CD4-positive, alpha-beta T cell treated with Interleukin-10 for 1 hour (primary cell): ENCODE results near the gene TMEM131L.
"Not testable (repeated sequence)": the region's sequence is repeated elsewhere in the genome, so short reads cannot be mapped to it uniquely, and the experiment has no call there.

ENCODE experiments used
- DNase-seq: peaks from one replicate; pipeline ENCODE4 v3.0.0-alpha.2; 2020

Gene TMEM131L

DNA sequence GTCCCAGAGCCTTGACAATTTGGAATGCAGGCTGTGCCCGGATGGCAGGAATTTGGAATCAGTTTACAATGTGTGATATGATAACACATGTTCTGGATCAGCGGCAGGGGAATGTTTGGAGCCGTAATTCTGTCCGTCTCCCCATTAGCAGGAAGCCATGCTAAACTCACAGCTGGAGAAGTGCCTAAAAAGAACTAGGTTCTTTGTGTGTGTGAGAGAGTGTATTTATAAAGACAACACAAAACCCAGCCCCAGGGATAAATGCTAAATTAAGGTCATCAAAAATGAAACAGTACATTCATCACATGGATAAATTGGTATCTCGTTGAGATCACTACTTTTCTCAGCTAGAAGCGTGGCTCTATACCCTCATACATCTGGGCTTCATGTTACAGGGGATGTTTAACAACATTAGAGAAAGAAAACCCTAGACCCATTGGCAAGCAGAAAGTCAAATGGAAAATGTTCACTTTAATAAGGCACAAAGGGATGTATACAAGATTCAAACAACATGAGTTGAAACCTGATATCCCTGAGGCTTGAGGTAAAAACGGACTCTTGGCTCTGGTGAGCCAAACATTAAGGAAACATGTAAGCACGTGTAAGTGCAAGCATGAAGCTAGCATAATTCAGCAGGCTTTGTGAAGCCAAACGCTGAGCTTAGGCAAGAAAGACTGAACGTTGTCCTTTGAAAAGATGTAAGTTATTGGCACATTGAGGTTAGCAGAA lies 18.0 kb upstream of the TMEM131L start:
- DNase-seq = no peak

DNA sequence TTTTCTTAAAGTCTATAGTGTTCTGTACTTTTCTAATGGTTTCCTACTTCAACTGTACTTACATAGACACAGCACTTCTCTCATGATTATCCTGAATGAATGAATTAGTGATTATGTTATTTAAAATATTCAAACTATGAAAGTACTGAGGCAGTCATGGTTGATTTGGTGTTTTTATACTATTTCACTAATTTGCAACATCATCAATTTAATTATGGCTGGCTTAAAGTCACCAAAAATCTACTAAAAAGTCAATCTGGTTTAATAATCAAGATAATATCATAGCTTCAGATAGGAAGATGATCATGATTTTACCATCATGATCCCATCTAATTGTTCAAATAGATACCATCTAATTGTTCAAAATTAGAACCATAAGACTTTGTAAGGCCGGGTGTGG lies 16.8 kb upstream of the TMEM131L start:
- no peak for DNase-seq

DNA sequence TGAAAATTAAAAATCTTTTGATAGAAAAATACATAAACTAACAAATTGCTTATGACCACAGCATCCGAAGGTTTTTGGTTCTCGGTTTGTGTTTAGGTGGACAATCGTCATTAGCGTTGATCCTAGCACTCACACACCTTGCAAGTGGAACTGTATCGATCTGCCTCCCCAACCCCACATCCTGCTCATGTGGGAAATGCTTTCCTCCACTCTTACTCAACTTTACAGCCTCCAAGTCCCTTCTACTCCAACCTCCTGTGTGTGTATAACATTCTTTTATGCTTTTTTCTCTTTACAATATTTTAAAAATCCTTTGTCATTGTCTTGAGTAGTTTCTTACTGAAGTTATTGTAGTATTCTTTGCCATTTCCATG lies 15.6 kb upstream of the TMEM131L start:
- no peak for DNase-seq

DNA sequence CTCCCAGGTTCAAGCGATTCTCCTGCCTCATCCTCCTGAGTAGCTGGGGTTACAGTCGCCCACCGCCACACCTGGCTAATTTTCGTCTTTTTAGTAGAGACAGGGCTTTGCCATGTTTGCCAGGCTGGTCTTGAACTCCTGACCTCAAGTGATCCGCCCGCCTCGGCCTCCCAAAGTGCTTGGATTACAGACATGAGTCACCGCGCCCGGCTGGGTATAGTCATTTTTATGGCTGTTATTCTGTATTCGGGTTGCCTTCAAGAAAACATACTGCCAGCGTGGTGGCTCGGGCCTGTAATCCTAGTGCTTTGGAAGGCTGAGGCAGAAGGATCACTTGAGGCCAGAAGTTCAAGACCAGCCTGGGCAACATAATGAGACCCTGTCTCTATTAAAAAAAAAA lies 15.0 kb upstream of the TMEM131L start:
- not testable (repeated sequence) for DNase-seq

DNA sequence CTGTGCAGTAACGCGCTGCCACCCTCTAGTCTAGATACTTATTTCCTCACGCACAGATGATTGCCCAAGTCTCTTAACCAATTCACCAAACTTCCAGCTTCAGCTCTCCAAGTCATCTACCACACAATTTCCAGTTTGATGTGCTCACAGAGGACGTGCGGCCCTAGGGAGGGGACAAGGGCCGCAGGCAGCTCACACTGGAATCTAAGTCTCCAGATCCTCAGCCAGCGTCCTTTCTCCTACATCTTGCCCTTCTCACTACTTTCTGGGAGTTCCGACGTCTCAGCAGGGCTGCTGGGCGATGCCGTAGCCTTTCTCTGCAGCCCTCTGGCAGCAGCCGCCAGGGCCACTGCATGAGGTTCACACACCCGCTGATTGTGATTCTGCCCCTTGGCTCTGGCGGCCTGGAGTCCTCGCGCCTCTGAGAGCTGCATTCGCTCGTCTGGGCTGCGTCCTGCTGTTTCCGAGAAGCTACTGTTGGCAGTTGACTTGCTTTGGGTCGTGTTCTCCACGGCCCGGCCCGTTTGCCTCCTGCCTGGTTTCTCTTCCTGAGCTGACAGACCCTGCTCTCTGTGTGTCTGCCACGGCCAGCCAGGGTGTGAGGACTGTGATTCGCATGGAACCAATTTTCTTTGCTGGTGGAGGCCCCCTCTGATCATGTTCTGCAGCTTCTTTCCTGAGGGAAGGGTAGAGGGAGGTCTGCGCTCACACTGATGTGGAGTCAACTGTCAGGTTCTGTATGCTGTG lies 14.1 kb upstream of the TMEM131L start:
- no peak for DNase-seq

DNA sequence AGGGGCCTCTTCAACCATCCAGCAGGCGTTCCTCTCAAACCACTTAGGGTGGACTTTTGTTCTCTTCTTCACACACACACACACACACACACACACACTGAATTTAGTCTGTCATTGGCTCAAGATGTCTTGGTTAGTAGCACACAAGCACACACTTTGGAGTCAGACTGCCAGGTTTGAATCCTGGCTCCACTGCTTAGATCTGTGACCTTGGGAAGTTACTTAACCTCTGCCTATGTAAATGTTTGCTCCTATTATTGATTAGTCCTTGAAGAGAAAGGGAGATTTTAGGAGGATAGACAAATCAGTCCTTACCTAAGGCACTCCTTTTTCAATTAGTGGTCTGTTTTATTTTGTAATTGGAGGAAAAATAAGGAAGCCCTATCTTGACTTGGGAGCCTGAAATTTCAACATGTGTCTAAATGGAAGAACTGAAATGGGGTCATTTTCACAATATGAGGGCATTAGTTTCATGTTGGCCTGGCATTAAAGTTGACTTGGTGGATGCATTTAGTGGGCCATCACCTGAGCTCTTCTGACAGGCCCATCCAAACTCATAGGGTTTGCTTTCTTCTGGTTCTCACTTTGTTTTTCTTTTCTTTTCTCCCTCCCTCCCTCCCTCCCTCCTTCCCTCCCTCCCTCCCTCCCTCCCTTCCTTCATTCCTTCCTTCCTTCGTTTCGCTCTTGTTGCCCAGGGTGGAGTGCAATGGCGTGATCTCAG lies 13.3 kb upstream of the TMEM131L start:
- DNase-seq = no peak

DNA sequence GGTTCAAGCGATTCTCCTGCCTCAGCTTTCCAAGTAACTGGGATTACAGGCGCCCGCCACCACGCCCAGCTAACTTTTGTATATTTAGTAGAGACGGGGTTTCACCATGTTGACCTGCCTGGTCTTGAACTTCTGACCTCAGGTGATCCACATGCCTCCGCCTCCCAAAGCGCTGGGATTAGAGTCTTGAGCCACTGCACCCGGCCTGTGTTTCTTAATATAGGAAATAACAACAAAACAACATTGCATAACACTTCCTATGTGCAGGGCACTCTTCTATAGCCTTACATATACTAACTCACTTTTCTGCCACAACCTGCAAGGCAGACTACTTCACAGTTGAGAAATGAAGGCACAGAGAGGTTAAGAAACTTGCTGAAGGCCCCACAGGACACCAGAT lies 12.8 kb upstream of the TMEM131L start:
- no peak for DNase-seq

DNA sequence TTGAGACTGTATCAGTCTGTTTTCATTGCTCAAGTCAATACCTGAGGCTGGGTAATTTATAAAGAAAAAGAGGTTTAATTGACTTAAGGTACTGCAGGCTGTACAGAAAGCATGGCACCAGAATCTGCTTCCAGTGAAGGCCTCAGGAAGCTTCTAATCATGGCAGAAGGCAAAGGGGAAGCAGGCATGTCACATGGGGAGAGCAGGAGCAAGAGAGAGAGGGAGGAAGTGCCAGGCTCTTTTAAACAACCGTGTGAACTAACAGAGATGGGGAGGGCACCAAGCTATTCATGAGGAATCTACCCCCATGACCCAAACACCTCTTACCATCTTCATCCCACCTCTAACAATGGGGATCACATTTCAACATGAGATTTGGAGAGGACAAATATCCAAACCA lies 7.2 kb upstream of the TMEM131L start:
- no peak for DNase-seq

DNA sequence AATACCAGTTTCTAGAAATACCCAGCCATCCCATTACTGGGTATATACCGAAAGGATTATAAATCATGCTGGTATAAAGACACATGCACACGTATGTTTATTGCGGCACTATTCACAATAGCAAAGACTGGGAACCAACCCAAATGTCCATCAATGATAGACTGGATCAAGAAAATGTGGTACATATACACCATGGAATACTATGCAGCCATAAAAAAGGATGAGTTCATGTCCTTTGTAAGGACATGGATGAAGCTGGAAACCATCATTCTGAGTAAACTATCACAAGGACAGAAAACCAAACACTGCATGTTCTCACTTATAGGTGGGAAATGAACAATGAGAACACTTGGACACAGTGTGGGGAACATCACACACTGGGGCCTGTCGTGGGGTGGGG lies 4.6 kb upstream of the TMEM131L start:
- DNase-seq = not testable (repeated sequence)

DNA sequence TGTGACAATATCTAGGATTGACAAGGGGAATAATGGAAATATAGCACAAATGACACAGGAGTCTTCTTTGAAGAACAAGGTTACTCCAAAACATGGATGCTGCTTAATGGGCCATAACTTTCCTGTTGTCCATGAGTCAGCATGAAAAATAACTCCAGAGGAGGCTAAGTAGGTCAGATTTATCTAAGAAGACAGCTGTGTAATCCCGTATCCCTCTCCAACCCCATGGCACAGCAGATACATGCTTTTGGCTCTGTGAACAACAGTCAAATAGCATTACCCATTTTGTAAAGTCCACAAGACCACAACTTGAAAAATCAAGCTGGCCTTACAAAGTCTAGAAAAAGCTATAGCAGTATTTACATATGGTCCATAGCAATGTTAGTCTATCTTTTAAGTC lies 2.1 kb upstream of the TMEM131L start:
- no peak for DNase-seq

DNA sequence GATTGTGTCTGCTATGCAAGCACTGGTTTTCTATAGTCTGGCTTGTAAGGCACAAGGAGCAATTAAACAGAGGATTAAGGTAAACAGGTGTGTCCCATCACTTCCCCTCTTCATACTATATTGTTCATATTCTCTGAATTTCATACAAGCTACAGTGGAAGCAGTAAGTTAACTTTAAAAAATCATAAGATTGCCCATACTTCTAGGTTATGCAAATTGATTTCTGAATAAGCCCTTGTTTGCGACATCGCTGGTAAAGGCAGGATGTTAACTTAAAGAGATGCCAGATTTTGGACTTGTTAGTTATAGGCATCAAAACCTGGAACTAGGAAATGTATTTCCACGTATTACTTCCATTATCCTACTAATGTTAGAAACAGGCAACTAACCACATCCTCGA lies 1.0 kb upstream of the TMEM131L start:
- no peak for DNase-seq

DNA sequence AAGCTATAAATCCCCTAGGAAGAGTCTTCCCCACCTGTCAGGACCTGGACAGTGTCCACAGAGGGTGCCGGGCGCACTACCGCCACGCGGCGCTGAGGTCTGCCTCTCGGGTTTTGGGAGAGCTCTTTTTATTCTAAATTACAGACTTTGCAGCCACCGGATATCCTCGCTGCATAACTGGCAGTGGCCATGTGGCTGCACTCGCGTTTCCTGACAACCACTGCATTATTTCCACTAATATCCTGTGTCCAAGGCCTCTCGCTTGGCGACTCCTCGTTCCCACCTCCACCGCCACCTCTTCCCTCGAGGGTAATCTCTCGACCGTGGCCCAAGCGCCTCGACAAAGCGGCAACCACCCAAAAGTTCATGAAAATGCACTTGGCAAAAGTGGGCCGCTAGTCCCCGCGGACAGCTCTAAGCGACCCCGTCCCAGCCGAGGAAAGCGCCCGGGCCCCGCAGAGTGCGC lies 512 bp upstream of the TMEM131L start:
- peak; percentile 49 for DNase-seq

DNA sequence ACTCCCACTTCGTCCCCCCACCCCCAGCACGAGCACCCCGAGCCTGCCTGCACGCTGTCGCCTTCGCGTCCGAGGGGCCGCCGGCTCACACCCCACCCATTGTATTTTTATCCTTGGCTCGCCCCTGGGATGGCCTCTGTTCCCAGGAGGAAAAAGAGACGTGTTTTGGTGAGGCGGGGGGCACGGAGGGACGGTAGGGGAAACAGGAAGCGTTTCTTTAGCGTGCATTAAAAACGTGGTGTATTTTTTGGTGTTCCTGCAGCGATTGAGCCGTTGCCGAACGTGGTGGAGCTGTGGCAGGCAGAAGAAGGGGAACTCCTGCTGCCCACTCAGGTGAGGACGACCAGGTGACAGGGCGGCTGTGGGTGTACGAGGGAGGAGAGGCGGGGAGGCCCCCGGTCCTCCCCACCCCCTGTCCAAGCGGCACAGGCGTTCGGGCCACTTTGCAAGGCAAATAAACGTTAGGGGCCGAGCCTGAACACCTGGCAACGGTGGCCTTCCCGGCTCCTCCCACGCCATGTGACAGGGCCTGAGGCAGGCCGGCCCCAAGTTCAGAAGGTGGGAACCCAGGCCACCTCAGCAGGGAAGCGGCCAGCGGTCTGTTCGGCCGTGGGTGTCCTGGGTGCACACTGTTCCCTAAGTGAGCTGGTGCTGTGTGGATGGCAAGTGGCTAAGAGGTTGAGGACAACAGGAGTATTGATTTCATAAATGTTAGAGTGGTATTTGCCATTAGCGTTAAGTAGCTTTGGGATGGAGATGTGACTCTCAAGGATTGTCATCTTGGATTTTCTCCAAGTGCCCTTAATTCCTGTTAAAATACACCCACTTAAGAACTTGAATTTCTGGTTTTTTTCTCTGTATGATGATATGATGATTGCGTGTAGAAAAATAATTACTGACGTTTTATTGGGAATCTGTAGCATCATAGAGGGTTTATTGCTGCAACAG lies 1.1 kb downstream of the TMEM131L start:
- peak; percentile 59 for DNase-seq

DNA sequence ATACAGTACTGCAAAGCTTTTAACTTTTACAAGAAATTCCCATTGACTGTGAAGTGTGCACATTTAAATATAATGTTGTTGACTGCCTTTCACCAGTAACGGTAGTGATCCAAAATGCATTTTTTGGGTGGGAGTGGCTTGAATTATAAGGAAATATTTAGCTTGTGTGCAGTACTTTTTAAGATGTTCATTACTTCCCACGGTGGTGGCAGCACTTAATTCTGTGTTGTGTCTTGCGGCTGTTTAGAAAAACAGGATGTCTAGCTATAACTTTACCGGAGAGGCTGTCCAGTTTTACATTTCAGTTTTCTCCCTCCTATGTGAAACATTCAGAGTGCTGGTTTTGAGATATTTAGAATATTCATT lies 1.7 kb downstream of the TMEM131L start:
- peak; percentile 65 for DNase-seq

DNA sequence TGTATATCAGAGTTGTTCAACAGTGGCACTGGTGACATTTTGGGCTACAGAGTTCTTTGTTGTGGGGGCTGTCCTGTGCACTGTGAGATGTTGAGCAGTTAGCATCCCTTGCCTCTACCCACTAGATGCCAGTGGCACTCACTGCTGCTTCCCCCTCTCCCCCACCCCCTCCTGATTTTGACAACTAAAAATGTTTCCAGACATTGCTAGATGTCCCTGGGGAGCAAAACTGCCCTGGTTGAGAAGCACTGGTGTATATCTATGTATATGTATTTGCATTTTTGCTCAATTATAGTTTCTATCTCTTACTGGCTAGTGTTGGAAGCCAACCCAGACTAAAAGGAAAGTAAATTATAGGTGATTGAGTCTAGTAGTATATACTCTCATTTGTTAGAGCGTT lies 2.4 kb downstream of the TMEM131L start:
- peak; percentile 48 for DNase-seq

DNA sequence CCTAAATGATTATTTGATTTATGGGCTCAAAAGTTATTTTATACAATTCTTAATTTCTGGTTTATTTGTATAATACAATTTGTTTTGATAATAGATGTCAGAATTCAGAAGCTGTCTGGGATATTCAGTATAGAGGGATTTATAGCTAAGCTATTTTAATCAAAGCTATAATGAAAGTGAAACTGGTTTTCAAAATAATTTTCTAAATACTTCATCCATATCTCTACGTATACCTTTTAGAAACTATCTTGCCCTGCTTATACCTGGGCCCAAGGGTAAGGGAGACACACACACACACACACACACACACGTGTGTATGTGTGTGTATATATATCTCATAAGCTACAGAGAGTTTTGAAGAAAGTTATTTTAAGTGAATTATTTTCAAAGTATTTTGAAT lies 2.9 kb downstream of the TMEM131L start:
- DNase-seq = peak; percentile 28

DNA sequence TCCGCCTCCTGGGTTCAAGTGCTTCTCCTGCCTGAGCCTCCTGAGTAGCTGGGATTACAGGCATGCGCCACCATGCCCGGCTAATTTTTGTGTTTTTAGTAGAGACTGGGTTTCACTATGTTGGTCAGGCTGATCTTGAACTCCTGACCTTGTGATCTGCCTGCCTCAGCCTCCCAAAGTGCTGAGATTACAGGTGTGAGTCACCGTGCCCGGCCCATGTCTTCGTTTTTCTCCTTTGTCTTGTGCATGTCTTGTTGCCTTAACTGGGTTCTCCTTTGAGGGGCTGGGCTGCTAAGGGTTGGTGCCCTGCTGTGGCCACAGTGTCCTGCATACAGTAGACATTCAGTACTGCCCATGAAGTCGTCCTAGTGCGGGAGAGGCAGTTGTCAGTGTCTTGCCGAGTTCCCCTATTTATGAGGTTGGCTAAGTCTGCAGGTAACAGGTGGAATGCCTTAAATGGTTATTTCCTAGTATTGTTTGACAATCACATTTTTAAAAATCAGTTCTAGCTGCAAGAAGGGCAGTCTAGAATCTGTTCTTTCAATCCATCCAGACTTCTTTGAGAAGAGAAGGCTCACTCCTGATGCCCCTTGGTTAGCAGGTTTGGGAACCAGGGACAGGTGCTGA lies 5.0 kb downstream of the TMEM131L start:
- not testable (repeated sequence) for DNase-seq

DNA sequence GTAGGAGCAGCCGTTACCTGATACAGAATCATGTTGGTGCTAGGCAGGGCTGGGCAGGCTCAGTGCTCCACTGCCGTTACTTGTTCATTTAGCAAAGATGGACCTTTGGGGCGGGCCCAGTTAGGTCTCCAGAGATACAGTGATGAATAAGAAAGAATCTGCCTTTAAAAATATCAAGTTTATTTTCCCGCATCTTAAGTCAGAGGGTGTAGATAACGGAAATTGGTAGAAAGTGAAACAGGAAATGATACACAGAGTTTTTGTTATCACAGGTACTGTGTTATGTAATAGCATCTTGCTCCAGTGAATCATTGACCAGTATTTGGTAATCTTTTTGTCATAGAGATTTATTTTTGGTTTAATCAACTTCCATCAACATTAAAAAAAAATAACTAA lies 5.5 kb downstream of the TMEM131L start:
- DNase-seq = peak; percentile 71

DNA sequence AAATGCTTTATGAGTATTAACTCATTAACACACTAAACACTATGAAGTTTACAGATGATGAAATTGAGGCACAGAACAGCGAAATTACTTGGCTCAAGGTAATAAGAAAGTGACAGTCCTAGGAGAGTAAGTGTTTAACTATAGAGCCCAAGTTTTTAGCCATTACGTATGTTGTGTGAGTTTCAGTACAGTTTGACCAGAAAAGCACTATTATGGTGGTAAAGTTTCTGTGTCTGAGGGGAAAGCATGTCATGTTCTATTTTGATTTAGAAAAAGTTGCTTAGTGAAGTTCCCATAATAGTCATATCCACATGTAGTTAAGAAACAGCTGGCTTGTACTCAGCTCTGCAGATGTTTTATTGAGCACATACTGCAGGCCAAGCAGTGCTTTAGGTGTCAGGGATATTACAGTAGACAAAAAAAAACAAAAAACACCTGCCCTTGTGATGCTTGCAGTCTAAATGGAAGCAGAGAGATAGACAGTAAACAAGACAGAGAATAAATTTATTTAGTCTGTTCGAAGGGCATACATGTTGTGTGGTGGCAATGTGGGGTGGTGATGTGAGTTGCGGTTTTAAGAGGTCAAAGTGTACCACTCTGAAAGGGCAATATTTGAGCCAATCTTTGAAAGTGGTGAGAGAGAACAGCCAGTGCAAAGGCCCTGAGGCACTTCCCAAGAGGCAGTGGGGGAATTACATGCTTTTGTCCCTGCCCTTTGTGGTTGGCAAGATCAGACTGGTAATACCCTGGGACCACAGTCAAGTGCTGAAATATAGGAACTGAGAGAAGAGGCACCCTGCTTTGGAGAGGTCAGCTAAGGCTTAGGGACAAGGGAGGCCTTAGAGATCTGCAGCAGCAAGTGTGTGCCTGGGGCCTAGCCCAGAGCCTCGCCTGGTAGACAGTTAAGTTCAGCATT lies 6.2 kb downstream of the TMEM131L start:
- no peak for DNase-seq

DNA sequence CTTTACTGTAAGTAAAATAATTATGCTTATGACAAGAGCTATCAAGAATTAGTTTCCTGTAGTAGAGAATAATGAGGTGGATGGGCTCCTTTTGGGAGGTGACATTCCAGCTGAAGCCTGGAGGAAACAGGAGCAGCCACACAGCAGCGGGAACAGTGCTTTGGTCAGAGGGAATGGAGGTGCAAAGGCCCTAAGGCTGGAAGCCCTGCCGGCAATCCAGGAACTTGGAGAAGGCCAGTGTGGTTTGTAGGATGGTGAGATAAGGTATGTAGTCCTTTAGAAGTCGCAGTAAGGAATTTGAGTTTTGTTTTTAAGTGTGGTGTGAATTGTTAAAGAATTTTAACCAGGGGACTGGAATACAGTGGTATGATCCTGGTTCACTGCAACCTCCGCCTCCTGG lies 8.1 kb downstream of the TMEM131L start:
- DNase-seq = no peak
